Measurements from ENCODE around the gene IGSF8. TPM values are rescaled to one million over a fixed set of nuclear protein-coding genes. Genes with fewer than 3 reads are reported as not detected.
A peak's percentile ranks its signal among the peaks of the same experiment; 100 is the strongest.

Gene IGSF8
- total and polyA plus RNA-seq, 2 experiments from 2014 or later: 32.9 to 52.2 TPM

DNA sequence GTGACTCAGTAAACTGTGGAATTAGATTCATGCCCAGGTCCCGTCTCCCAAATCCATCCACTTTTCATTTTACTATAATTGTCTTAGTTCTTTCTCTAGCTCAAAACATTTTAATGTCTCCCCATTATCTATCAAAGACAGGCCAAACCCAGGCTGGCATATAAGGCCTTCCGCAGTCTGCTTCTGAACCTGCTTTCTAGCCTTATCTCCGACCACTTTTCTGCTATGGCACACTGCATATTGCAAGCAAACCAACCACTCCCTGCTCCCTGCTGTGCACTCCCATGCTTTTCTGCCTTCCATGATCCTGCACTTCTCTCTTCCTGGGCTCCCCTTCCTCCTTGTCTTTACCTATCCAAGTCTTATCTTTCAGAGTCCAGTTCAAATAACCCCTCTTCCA is 49.3 kb downstream of the IGSF8 start:
- no peak overlapping the region for H3K27ac ChIP-seq
- in situ Hi-C loops (cut with MboI): no loop called here
- no peak overlapping the region for H3K4me2 ChIP-seq (ENCODE audit: unreplicated experiment)
- H3K4me3 ChIP-seq: no peak overlapping the region
- H3K36me3 ChIP-seq (ENCODE audit: low read depth): no peaks in the 10 kb centered on the region
- H2AFZ ChIP-seq: no peak overlapping the region
- H3F3A ChIP-seq (ENCODE audit: insufficient read depth): peaks cover 8% of the 10 kb centered on the region
- DNase-seq: no peak
- H3K9ac ChIP-seq: no peak overlapping the region
- H3K4me1 ChIP-seq (ENCODE audit: insufficient read depth): peaks cover 16% of the 10 kb centered on the region
- peaks cover 25% of the 10 kb centered on the region for H3K27me3 ChIP-seq (replicated peaks; ENCODE audit: insufficient read depth)
- TF ChIP-seq EZH2phosphoT487 (IDR thresholded peaks at IDR 0.05; ENCODE audit: insufficient read depth, low read depth) (no peak), EZH2 (IDR thresholded peaks at IDR 0.05; ENCODE audit: insufficient read depth, poor library complexity, severe bottlenecking) (no peak)
- H3K9me3 ChIP-seq (ENCODE audit: low read depth): no peaks in the 10 kb centered on the region
- no peaks in the 10 kb centered on the region for H3K9me2 ChIP-seq (ENCODE audit: insufficient read depth)
- H4K20me1 ChIP-seq (ENCODE audit: insufficient read depth): no peaks in the 10 kb centered on the region
- WGBS, 2 experiments (ENCODE audit: low coverage in 1 of 2, low lambda C conversion rate in 2 of 2, missing lambda C conversion rate in 2 of 2): 35 to 45% methylated on average over 3 of the region's 3 CpGs
- no peaks in the 10 kb centered on the region for H3K79me2 ChIP-seq (ENCODE audit: insufficient read depth)

DNA sequence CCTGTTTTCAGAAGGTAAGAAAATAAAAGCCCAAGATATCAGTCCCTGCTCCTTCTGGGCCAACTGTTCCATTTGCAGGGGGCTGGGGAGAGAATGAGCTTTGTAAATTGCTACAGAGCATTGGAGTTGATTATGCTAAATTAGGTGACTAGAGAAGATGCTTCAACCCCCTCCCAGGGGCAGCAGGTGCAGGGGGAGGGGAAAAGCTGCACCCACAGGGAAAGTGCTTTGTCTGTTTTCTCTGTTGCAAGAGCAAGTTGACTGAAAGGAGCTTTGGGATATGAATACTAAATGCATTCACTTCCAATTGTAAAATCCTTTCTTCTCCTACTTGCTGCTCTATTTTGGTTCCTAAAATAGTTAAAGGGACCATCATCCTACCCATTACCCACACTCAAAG is 50.1 kb downstream of the IGSF8 start:
- H4K20me1 ChIP-seq (ENCODE audit: insufficient read depth): no peaks in the 10 kb centered on the region
- DNase-seq: no peak
- no peak overlapping the region for H3K4me2 ChIP-seq (ENCODE audit: unreplicated experiment)
- in situ Hi-C loops (cut with MboI): no loop called here
- H3K36me3 ChIP-seq (ENCODE audit: low read depth): no peaks in the 10 kb centered on the region
- no peak overlapping the region for H3K9ac ChIP-seq
- no peak overlapping the region for H3K27ac ChIP-seq
- peaks cover 16% of the 10 kb centered on the region for H3K4me1 ChIP-seq (ENCODE audit: insufficient read depth)
- peaks cover 25% of the 10 kb centered on the region for H3K27me3 ChIP-seq (replicated peaks; ENCODE audit: insufficient read depth)
- no peaks in the 10 kb centered on the region for H3K79me2 ChIP-seq (ENCODE audit: insufficient read depth)
- TF ChIP-seq EZH2 (IDR thresholded peaks at IDR 0.05; ENCODE audit: insufficient read depth, poor library complexity, severe bottlenecking) (no peak), EZH2phosphoT487 (IDR thresholded peaks at IDR 0.05; ENCODE audit: insufficient read depth, low read depth) (no peak)
- H2AFZ ChIP-seq: no peak overlapping the region
- no peak overlapping the region for H3K4me3 ChIP-seq
- H3F3A ChIP-seq (ENCODE audit: insufficient read depth): peaks cover 8% of the 10 kb centered on the region
- H3K9me2 ChIP-seq (ENCODE audit: insufficient read depth): no peaks in the 10 kb centered on the region
- H3K9me3 ChIP-seq (ENCODE audit: low read depth): no peaks in the 10 kb centered on the region

DNA sequence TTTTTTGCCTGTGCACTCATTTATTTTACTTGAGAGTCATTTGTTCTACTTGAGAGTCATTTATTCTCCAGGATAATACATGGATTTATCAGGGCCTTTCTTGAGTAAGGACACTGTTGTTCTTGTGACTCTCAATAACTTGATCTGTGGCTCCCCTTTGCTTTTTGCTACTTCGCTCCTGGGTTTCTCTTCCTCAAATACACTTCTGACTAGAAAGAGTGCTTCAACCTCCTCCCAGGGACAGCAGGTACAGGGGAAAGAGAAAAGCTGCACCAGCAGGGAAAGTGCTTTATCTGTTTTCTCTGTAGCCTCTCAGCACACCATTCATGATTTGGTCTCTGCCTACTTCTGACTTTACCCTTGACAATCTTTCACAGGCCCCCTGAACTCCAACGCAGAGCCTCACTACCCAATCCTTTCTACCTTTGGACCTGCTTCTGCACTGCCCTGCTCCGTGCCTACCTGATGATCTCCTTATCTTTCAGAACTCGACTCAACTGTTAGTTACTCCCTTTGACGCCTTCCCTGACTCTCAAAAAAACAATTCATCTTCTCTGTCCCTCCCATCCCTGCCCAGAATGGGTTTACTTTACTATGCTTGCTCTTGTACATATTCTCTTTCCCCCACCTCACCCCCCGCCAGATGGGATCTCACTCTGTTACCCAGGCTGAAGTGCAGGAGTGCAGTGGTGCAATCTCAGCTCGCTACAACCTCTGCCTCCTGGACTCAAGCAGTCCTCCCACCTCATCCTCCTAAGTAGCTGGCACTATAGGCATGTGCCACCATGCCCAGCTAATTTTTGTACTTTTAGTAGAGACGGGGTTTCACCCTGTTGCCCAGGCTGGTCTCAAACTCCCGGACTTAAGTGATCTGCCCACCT is 51.1 kb downstream of the IGSF8 start:
- peaks cover 16% of the 10 kb centered on the region for H3K27me3 ChIP-seq (replicated peaks; ENCODE audit: insufficient read depth)
- H3K9me3 ChIP-seq (ENCODE audit: low read depth): no peaks in the 10 kb centered on the region
- H3F3A ChIP-seq (ENCODE audit: insufficient read depth): peaks cover 8% of the 10 kb centered on the region
- H3K79me2 ChIP-seq (ENCODE audit: insufficient read depth): no peaks in the 10 kb centered on the region
- H3K9me2 ChIP-seq (ENCODE audit: insufficient read depth): no peaks in the 10 kb centered on the region
- H2AFZ ChIP-seq: peak overlapping the region; percentile 83
- no peaks in the 10 kb centered on the region for H4K20me1 ChIP-seq (ENCODE audit: insufficient read depth)
- H3K9ac ChIP-seq: peak overlapping the region; percentile 13; the same call in 1 of the 2 replicates
- H3K4me2 ChIP-seq (ENCODE audit: unreplicated experiment): peak overlapping the region; percentile 78
- DNase-seq: no peak
- in situ Hi-C loops (cut with MboI): no loop called here
- WGBS, 2 experiments (ENCODE audit: low coverage in 1 of 2, low lambda C conversion rate in 2 of 2, missing lambda C conversion rate in 2 of 2): 73 to 76% methylated on average over 9 of the region's 9 CpGs
- H3K36me3 ChIP-seq (ENCODE audit: low read depth): no peaks in the 10 kb centered on the region
- no peak for TF ChIP-seq EZH2 (IDR thresholded peaks at IDR 0.05; ENCODE audit: insufficient read depth, poor library complexity, severe bottlenecking)
- no peak for TF ChIP-seq EZH2phosphoT487 (IDR thresholded peaks at IDR 0.05; ENCODE audit: insufficient read depth, low read depth)
- no peak overlapping the region for H3K27ac ChIP-seq
- H3K4me1 ChIP-seq (ENCODE audit: insufficient read depth): peaks cover 16% of the 10 kb centered on the region
- H3K4me3 ChIP-seq: peak overlapping the region; percentile 57

GRCh38 chr1:160046494-160047110 is 51.8 kb downstream of the IGSF8 start:
- TF ChIP-seq EZH2phosphoT487 (IDR thresholded peaks at IDR 0.05; ENCODE audit: insufficient read depth, low read depth) (no peak), EZH2 (IDR thresholded peaks at IDR 0.05; ENCODE audit: insufficient read depth, poor library complexity, severe bottlenecking) (no peak)
- Histone ChIP-seq H3K4me1 (ENCODE audit: insufficient read depth) (peaks cover 16% of the 10 kb centered on the region), H3K27ac (no peak overlapping the region), H3K9ac (peak overlapping the region; percentile 13; the same call in 1 of the 2 replicates), H3K79me2 (ENCODE audit: insufficient read depth) (no peaks in the 10 kb centered on the region), H4K20me1 (ENCODE audit: insufficient read depth) (no peaks in the 10 kb centered on the region), H3K27me3 (replicated peaks; ENCODE audit: insufficient read depth) (peaks cover 8% of the 10 kb centered on the region), H3K4me2 (ENCODE audit: unreplicated experiment) (peak overlapping the region; percentile 78), H3K9me3 (ENCODE audit: low read depth) (no peaks in the 10 kb centered on the region), H3F3A (ENCODE audit: insufficient read depth) (peaks cover 8% of the 10 kb centered on the region), H3K36me3 (ENCODE audit: low read depth) (no peaks in the 10 kb centered on the region), H2AFZ (peak overlapping the region; percentile 83), H3K9me2 (ENCODE audit: insufficient read depth) (no peaks in the 10 kb centered on the region), H3K4me3 (peak overlapping the region; percentile 57)
- 7 to 9% methylated on average over 11 of the region's 11 CpGs for WGBS, 2 experiments (ENCODE audit: low coverage in 1 of 2, low lambda C conversion rate in 2 of 2, missing lambda C conversion rate in 2 of 2)
- peak; percentile 76 for DNase-seq
- in situ Hi-C loops (cut with MboI): no loop called here

Measured in GM23248 (cell line).